GM18502 (cell line): ENCODE measurements around the gene ZBTB22.
A peak's percentile ranks its signal among the peaks of the same experiment; 100 is the strongest.

Experiments
- ATAC-seq: cut with Tn5 transposase; IDR thresholded peaks from one replicate; pipeline ENCODE4 v1.9.1; 2021; ENCODE audit warnings: mild to moderate bottlenecking; ENCODE audit not compliant: unreplicated experiment, poor library complexity

The ZBTB22 gene

DNA sequence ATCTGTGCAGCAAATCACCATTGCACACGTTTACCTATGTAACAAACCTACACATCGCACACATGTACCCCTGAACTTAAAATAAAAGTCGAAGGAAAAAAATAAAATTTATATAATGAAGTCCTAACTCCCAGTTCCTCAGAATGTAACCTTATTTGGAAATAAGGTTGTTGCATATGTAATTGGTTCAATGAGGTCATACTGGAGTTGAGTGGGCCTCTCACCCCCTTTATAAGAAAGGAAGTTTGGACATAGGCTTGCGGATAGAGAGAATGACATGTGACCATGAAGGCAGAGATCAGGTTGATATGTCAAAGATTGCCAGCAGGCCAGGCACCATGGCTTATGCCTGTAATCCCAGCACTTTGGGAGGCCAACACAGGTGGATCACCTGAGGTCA, 16.1 kb upstream of the ZBTB22 start:
- no peak for ATAC-seq

DNA sequence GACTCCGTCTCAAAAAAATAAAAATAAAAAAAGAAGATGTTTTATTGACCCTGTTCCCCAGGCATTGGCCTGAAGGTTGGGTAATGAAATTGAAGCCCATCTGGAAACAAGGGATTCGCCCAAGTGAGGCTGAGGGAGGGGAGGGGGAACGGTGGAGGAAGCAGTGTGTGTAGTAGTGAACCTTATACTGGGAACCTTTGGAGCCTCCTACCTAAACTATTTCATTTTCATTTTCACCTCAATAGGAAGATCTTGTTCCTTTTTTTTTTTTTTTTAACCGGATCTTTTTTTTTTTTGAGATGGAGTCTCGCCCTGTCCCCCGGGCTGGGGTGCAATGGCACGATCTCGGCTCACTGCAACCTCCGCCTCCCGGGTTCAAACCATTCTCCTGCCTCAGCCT, 13.2 kb upstream of the ZBTB22 start:
- no peak for ATAC-seq

DNA sequence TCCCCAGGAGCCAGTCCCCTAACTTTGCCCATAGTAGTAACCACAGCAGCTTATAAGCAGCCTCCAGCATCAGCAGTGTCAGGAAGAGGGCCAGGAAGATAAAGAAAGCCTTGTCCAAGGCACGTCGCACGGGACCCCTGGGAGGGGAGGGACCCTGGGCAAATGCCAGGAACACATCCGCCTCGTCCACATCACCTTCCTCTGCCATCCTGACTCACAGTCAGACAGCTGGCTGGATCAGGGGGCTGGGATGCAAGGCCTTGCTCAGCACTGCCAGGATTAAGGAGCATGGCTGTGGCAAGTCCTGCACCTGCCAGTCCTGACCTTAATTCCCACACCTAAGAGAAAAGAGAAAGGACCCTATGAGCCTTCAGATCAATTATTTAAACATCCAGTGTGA, 11.5 kb upstream of the ZBTB22 start:
- ATAC-seq, result no peak

DNA sequence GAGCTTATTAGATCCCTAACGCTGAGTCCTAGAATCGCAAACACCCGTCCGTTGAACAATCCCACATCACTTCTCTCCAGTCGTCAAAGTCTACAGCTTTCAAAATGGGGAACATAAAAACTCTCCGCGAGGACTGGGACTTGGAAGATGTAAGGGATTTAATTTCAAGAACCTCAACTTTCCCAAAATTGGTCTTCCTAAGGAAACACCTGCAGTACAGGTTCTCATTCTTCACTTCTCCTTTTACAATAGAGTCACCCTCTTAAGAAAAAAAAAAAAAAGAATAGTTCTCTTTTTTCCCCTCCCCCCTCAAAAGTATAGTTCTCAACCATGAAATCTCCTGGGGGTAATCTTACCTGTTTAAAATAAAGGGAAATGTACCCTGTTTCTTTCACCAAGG, 6.6 kb upstream of the ZBTB22 start:
- no peak for ATAC-seq

DNA sequence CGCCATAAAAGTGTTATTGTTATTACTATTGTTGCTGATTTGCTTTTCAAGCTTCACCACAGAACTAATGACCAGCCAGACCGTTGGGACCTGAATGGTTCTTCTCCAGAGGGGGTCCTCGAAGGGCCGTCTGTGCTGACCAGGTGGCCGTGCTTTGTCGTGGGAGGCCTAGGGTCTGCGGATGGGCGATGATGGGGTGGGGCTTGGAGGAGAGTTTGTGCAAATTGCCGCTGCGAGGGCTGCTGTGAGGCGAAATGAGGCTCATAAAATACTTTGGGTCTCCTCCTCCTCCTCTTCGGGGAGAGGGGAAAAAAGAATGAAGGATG, 6.0 kb upstream of the ZBTB22 start:
- ATAC-seq, result no peak

DNA sequence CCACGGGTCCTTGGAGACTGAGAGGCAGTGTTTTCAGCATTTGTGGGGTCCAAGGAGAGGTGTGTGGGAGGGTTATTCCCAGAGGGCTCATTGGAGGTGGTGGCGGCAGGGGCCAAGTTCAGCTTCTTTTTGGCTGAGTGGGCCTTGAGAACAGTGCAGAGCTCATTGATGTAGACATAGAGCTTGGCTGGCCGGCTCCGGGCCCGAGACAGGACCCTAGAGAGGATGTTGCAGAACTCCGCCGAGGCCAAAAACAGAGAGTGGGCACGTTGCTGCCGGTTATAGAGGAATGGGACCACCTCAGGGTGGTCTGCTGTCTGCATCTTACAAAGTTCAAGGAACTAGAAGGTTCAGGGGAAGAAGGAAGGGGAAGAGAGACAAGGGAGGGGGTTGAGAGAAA, 3.7 kb upstream of the ZBTB22 start:
- ATAC-seq, result no peak

DNA sequence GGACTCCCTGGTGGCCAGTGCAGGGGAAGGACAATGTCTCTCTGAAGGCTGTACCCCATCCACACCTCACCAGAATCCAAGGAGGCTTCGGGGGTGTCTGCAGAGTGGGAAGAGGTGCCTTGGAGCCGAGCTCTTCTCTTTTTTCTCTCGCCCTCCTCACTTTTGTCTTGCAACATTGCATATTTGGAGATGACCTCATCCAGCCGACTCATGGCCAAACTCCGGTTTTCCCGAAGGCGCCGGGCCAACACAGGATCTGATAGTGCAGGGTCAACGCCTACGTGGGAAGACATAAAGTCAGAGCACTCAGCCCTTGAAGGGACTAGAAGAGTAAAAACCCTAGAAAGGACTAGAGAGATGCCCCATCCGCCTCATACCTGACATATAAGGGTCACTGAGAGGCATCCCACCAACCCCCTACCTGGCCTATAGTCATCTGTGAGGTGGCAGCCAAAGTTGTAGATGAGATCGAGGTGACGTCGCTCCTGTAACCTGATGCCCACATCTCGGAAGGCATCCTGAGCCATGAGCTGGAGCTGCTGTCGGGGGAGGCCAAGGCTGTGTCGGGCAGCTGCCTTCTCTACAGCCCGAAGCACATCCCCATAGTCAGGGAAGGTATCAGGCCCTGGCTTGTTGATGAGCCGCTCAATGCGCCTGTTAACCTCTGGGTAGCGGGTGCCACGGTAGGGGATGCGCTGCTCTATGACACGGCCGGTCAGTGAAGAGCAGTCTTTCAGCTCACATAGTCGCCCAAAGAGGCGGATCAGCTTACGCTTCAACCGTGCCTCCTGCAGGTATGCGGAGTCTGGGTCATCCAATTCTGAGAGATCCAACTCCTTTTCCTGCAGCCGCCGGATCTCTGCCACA, 3.0 kb upstream of the ZBTB22 start:
- ATAC-seq, result no peak

DNA sequence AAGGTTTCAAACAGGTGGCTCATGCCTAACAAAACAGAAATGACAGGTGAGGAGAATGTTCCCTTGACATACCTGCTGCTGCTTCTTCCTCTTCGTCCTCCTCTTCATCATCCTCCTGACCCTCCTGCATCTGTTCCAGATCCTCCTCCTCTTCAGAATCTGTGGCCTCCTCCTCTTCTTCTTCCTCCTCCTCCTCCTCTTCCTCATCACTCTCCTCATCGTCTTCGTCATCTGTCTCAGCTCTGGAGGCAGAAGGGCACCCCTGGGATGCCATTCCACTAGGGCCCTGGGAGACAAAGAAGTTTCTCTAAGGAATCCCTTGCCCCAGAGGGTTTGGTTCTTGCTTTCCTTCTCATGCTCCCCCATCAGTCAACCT, 2.4 kb upstream of the ZBTB22 start:
- no peak for ATAC-seq

DNA sequence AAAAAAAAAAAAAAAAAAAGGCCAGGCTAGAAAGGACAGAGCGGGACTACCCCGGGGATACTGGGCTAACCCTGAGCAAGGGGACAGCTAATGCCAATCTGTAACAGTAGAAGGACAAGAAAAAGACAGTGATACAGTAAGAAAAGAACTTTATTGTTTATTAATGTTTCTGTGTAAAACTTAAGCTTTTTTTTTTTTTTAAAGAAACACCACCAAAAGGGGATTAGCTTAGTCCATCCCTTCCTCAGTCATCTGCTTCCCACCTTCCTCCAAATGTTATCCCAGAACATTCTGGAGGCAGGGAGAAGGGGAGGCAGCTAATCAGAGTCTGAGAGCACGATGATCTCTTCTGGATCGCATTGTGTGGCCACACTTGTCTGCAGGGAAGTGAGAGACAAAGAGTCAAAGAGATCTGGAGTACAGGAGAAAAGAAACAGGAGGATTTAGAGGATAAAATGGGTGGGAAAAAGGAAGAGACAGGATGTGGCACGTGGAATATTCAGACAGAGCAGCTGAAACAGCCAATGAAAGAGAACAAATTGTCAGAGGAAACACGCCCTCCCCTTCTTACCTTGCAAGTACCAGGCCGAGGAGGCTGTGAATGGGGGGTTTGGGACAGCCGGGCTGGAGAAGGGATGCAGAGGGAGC, 1.0 kb upstream of the ZBTB22 start:
- ATAC-seq, result no peak

DNA sequence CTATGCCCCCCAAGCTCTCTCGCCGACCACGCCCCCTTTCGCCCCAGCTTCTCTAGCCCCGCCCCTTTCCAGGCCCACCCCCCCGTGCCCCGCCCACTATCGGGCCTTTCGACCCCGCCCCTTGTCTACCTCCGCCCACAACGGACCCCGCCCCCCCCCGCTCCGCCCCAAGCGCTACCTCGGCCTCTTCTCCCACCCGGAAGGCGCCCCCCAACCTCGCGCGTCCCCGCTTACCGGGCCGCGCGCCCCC, 200 bp downstream of the ZBTB22 start:
- no peak for ATAC-seq

DNA sequence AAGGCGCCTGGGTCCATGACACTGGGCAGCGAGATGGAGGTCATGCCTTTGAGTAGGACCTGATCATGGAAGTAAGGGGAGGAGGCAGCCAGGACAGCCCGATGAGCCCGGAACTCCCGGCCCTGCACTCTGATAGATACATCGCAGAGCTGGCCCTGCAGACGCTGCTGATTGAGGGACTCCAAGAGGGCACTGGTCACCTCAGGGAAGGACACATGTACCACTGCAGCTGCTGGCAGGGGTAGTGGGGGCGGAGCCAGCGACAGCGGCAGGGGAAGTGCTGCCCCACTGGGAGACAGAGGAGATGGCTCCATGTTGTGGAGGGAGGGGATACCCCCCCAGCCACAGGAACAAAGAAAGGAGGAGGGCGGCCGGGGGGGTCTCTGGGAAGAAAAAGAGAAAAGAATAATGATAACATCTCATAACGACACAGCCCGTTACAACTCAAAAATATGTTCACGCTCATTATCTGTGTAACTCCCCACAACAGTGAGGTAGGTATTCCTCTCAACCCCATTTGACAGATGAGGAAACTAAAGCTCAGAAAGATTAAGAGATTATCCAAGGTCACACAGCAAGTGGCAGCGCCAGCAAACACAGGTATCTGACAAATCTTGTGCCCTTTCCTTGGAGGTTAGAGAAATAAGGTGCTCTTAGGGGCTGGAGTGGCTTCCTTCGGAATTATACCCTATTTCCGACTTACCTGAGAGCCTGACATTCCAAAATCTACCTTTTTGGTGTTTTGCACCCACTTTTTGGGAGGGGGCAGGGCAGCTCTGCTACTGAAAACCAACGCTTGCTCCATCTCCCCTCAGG, 733 bp downstream of the ZBTB22 start:
- no peak for ATAC-seq

DNA sequence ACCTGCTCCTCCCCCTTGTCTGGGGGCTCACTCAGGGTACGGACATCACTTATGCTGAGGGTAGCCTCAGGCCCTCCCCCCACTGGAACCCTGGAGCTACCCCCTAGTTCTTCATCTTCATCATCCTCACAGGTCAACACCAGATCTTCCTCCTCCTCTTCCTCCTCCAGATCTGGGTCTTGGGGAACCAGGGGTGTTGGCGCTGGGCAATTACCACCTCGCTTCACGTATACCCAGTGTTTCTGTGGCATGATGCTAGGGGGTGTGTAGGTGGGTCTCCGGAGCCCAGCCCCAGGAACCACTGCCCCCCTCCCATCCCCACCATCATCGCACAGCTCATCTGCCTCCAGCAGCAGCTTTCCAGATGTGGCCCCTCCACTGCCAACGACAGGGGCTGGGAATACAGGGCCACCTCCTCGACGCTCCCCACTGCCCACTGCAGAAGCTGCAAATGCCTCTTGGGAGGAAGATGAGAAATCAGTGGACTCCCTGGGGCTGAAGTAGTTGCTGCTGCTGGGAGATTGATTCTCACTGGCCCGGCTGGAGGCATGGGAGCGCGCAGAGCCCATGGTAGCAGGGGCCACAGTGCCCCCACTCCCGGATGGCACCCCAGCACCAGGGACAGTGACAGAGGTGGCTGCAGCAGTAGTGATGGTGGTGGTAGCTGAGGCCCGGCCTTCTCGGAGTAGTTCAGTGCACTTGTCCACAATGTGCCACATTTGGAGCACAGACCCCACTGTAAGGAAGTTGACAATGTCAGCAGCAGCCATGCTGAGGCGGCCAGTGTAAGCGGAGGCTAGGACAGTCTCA, 1.5 kb downstream of the ZBTB22 start:
- no peak for ATAC-seq

DNA sequence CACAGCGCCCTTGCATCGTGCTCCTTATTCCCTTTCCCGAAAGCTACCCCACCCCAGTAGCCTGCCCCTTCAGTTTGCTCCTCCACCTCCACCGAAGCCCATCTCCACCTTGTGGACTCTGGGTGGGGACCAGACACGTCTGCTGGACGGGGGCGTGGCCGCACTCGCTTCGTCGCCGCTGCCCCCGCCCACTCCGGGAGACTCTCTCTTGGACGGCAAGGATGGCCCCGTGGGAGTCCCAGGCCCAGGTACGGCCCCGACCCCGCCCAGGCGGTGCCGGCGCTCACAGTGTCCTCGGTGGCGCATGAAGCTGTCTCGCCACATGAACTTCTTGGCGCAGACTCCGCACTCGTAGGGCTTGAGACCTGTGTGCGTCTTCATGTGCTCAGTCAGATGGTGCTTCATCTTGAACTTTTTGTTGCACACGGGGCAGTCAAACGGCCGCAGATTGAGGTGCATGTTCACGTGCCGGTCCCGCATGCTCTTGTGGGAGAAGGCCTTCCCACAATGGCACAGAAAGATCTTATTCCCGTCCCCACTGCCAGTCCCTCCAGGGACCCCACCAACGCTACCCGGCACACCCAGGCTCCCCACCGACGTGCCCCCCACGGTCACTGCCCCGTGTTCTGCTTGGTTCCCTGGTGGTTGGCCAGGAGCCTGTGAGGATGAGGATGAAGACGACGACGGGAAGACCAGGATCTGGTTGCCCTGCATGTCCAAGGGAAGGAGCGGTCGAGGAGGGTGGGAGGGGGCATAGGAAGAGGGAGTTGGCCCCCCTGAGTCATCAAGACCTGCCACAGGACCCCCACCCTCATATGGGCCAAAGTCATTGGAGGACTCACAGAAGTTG, 2.4 kb downstream of the ZBTB22 start:
- ATAC-seq, result no peak

DNA sequence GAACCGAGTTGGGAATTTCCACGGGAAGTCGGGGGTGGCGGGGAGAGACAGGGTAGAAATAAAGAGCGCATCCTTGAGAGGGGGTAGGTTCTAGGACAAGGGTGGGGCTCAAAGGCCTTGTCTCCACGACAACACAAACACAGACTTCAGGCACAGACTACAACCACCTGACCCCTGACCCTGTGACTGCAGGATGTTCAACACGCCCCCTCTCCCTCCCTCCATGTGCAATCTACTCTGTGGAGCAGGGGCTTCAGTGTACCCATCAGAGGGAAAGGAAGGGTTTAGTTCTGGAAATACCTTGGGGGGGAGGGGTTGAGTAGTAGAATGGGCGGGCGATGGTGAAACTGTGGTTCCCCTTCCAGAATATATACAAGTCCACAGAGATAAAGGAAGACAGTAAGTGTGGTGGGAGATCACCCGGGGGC, 3.0 kb downstream of the ZBTB22 start:
- no peak for ATAC-seq

DNA sequence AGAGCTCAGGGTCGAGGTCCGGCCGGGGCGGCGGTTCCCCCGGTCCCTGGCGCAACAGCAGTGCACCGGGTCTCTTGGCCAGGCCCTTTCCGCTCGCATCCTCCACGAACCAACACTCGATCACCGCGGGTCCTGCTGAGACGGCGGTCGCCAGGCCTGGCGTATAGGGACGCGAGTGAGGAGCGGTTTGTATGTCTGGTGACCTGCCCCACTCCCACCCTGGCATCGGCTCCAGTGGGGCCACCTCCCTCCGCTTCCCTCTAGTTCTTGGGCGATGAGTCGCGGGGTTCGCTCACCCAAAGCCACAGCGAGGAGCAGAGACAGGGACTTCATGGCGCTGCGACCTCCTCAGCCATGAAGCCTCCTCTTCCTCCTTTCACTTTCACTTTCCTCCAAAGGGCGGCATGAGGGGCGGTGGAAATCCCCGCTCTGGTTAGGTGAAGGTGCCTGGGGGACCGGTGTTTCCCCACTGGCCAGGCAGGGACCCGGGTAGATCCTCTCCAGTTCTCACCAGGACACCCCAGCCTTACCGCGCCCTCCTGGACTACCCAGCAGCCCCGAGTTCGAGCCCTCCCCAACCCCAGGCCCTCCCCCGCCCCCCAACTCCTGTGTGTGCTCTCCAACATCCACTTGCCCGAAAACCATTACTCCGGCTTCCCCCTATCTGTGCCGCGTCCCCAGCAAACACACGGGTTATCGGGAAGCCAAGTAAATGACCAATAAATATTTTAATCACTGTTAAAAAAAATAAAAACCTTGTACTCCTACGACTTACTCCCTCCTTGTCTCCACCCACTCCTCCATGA, 3.6 kb downstream of the ZBTB22 start, which contains the start of gene TAPBP:
TSS of gene TAPBP (minus strand) at position 370 of the 806 bp plus-strand sequence. CDS start at position 333, 37 bp downstream.
- ATAC-seq, result peak; percentile 38

DNA sequence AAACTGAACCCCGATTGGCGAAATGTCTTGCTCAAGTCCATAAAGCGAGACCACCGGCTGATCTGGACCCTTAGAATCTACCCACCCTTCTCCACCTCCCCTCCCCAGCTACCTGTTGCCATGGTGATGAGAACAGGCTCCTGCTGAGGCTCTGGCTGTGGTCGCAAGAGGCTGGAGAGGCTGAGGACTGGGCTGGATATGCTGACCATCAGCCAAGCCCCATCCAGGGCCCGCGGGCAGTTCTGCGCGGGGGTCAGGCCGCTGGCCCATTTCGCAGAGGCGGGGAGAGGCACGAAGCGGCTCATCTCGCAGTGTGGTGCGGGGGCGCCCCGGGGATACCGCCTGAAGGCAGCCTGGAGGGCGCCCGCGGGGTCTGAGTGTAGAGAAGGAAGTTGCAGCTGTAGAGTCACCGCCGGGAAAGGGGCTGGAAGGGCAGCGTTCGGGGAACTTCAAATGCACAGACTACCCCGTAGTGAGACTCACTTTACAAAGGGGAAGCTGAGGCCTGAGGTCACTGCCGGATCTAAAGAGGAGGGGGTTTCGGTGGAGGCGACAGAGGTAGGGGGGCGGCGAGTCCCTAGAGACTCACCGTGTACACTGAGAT, 4.3 kb downstream of the ZBTB22 start:
- no peak for ATAC-seq

DNA sequence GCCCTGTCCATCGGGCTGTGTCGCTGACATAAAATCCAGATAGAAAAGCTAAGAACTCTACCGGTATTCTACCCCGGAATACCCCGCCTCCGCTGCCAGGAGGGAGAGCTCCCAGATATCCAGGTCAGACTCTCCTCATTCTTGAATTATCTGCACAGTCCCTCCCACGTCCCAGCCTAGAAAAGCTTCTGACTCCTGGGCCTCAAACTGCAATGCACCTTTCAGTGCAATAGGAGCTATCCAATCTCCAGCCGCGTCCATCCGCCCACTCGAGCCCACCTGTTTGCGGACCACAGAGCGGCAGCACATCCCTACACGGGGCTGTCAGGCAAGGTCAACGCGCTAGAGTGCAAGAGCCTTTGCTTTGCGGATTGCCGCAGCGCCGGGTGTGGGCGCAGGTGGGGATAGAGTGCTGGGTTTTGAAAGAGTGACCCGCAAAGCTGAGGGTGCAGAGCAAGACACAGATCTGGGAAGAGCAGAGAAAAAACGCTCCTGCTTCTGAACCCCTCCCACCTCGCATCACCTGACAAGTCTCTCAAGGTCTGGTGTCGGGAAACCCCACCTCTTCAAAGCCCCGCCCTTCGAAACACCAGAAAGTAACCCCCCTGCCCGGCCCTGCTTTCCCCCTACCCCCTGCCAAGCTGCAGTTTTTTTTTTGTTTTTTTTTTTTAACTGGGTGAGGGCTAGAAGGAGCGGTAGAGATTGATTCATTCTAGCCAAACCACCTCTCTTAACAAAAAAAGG, 5.0 kb downstream of the ZBTB22 start:
- ATAC-seq, result peak; percentile 29

DNA sequence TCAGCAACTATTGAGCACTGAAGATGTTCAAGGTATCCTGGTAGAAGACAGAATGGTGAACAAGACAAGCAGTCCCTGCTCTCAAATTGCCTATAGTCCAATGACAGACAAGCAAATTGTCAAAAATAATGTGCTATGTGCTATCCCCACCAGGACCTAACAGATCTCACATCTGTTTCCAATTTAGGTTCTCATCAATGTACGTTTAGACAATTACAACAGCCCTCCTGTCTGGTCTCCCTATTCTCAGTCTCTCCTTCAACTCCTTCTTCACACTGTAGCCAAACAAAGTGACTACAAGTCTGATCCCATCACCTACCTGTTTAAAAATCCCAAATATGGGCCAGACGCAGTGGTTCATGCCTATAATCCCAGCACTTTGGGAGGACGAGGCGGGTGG, 11.2 kb downstream of the ZBTB22 start:
- ATAC-seq, result no peak
